ENCODE results near the gene SMYD2. TPM values are rescaled to one million over a fixed set of nuclear protein-coding genes. Genes with fewer than 3 reads are reported as not detected.
A peak's percentile ranks its signal among the peaks of the same experiment; 100 is the strongest.

Gene SMYD2
- total and polyA plus RNA-seq, 2 donors from 2014 or later, result 28.9 to 42.9 TPM

GRCh38 chr1:214362188-214362882, 81.4 kb downstream of the SMYD2 start:
- no peak overlapping the region for H3K4me3 ChIP-seq (ENCODE audit: low read length in 3 of 3)
- FAIRE-seq (no peak), DNase-seq (no peak)
- H3K36me3 ChIP-seq (ENCODE audit: control insufficient read depth in 2 of 3, insufficient read depth in 3 of 3, low read length in 3 of 3), result peaks cover 0 to 42% (median 20%) of the 10 kb centered on the region in 3 donors
- intact Hi-C loops (cut with DNase I), result no loop called here
- H3K9me3 ChIP-seq (ENCODE audit: control insufficient read depth in 2 of 3, insufficient read depth in 1 of 3, low read length in 3 of 3), result no peaks in the 10 kb centered on the region
- peaks cover 0 to 4% (median 0%) of the 10 kb centered on the region in 3 donors for H3K4me1 ChIP-seq (ENCODE audit: control insufficient read depth in 2 of 3, insufficient read depth in 2 of 3, low read depth in 1 of 3, low read length in 3 of 3)
- no peak for TF ChIP-seq CTCF (IDR thresholded peaks at IDR 0.05; ENCODE audit: borderline replicate concordance, extremely low read depth, insufficient read depth)
- no peak overlapping the region for H3K27ac ChIP-seq (ENCODE audit: low read depth in 2 of 2, low read length in 2 of 2)
- H3K27me3 ChIP-seq (ENCODE audit: control insufficient read depth, insufficient read depth, low read length), result no peaks in the 10 kb centered on the region
- H3K9ac ChIP-seq (ENCODE audit: low read length in 3 of 3), result no peak overlapping the region

- no peak overlapping the region for H3K4me3 ChIP-seq (ENCODE audit: low read length in 3 of 3)
- no peak for FAIRE-seq
- H3K4me1 ChIP-seq (ENCODE audit: control insufficient read depth in 2 of 3, insufficient read depth in 2 of 3, low read depth in 1 of 3, low read length in 3 of 3), result peaks cover 0 to 4% (median 0%) of the 10 kb centered on the region in 3 donors
- no peak for TF ChIP-seq CTCF (IDR thresholded peaks at IDR 0.05; ENCODE audit: borderline replicate concordance, extremely low read depth, insufficient read depth)
- no peak for DNase-seq
- no peaks in the 10 kb centered on the region for H3K9me3 ChIP-seq (ENCODE audit: control insufficient read depth in 2 of 3, insufficient read depth in 1 of 3, low read length in 3 of 3)
- H3K27me3 ChIP-seq (ENCODE audit: control insufficient read depth, insufficient read depth, low read length), result no peaks in the 10 kb centered on the region
- peaks cover 0 to 41% (median 21%) of the 10 kb centered on the region in 3 donors for H3K36me3 ChIP-seq (ENCODE audit: control insufficient read depth in 2 of 3, insufficient read depth in 3 of 3, low read length in 3 of 3)
- intact Hi-C loops (cut with DNase I), result no loop called here
- no peak overlapping the region for H3K9ac ChIP-seq (ENCODE audit: low read length in 3 of 3)
- H3K27ac ChIP-seq (ENCODE audit: low read depth in 2 of 2, low read length in 2 of 2), result no peak overlapping the region
Measured at GRCh38 chr1:214363386-214363785, 82.4 kb downstream of the SMYD2 start.

- no peak overlapping the region for H3K4me3 ChIP-seq (ENCODE audit: low read length in 3 of 3)
- no peaks in the 10 kb centered on the region for H3K27me3 ChIP-seq (ENCODE audit: control insufficient read depth, insufficient read depth, low read length)
- intact Hi-C loops (cut with DNase I), result no loop called here
- TF ChIP-seq CTCF (IDR thresholded peaks at IDR 0.05; ENCODE audit: borderline replicate concordance, extremely low read depth, insufficient read depth), result no peak
- H3K36me3 ChIP-seq (ENCODE audit: control insufficient read depth in 2 of 3, insufficient read depth in 3 of 3, low read length in 3 of 3), result peaks cover 2 to 42% (median 21%) of the 10 kb centered on the region in 3 donors
- no peak overlapping the region for H3K27ac ChIP-seq (ENCODE audit: low read depth in 2 of 2, low read length in 2 of 2)
- H3K4me1 ChIP-seq (ENCODE audit: control insufficient read depth in 2 of 3, insufficient read depth in 2 of 3, low read depth in 1 of 3, low read length in 3 of 3), result peaks cover 0 to 4% (median 0%) of the 10 kb centered on the region in 3 donors
- no peaks in the 10 kb centered on the region for H3K9me3 ChIP-seq (ENCODE audit: control insufficient read depth in 2 of 3, insufficient read depth in 1 of 3, low read length in 3 of 3)
- FAIRE-seq (no peak), DNase-seq (peak in 1 of 5 donors; percentile 91)
- no peak overlapping the region for H3K9ac ChIP-seq (ENCODE audit: low read length in 3 of 3)
Measured at GRCh38 chr1:214364386-214364785, 83.4 kb downstream of the SMYD2 start.

Data from kidney (tissue), 14 donors.